GM12878 (cell line): ENCODE measurements around the gene SBNO1. TPM values are rescaled to one million over a fixed set of nuclear protein-coding genes. Genes with fewer than 3 reads are reported as not detected.

Source experiments
- ATAC-seq: fragments of 200-7000 bp; cut with Tn5 transposase; 3 replicates; pipeline ENCODE4 v1.9.1; 2020; ENCODE audit warnings: mild to moderate bottlenecking, moderate library complexity
- BruUV-seq: library from RNA; stranded (reverse); fragments of 400-500 nt; replicated peaks from 2 replicates; lab custom pipeline; 2021; lab: Mats Ljungman, UMichigan
- CTCF ChIA-PET: fragments of 300-600 bp; sonication (Branson Sonifier 250); formaldehyde crosslinking; extraction: SDS; loops from one replicate; lab custom pipeline; 2021; ENCODE audit warnings: inconsistent platforms; lab: Yijun Ruan, JAX
- POLR2A ChIA-PET: fragments of 350-600 bp; formaldehyde crosslinking; extraction: SDS; loops from one replicate; lab custom pipeline; 2021; ENCODE audit warnings: inconsistent platforms; lab: Charles Lee
- RAD21 ChIA-PET: fragments of 300-600 bp; sonication (Branson Sonifier 250); formaldehyde crosslinking; loops from one replicate; lab custom pipeline; 2023; ENCODE audit warnings: antibody characterized with exemption; ENCODE audit not compliant: unreplicated experiment; lab: Charles Lee
- SMC1A ChIA-PET: fragments of 300-600 bp; sonication (Branson Sonifier 250); formaldehyde crosslinking; loops from one replicate; lab custom pipeline; 2023; ENCODE audit not compliant: unreplicated experiment, uncharacterized antibody; lab: Charles Lee
- DNase-seq: peaks from one replicate; pipeline ENCODE4 v3.0.0-alpha.2; 2011; ENCODE audit warnings: low read depth, low spot score
- FAIRE-seq: peaks from 3 replicates; lab custom pipeline; 2011; peaks lifted over from hg19 to GRCh38; lab: Jason Lieb, UNC
- H2AFZ ChIP-seq: 2 replicates; pipeline ENCODE4 v1.6.0; 2011; ENCODE audit warnings: low read depth, low read length, control low read depth; ENCODE audit not compliant: control insufficient read depth
- H3K27ac ChIP-seq: 2 replicates; pipeline ENCODE4 v1.5.1; 2011; ENCODE audit warnings: control low read depth; ENCODE audit not compliant: control insufficient read depth, insufficient read depth
- H3K27me3 ChIP-seq, 2 experiments: replicated peaks in 1 of 2; 2 replicates each; pipeline versions ENCODE4 v1.6.0 to v1.6.1; 2011; ENCODE audit warnings: low read length in 1 of 2; ENCODE audit not compliant: control insufficient read depth in 2 of 2, insufficient read depth in 2 of 2
- H3K36me3 ChIP-seq, 2 experiments: 2 replicates each; pipeline ENCODE4 v1.5.1; 2011; ENCODE audit warnings: low read length in 1 of 2; ENCODE audit not compliant: control insufficient read depth in 2 of 2, insufficient read depth in 2 of 2
- H3K4me1 ChIP-seq: 2 replicates; pipeline ENCODE4 v1.6.1; 2011; ENCODE audit warnings: mild to moderate bottlenecking, low read length, moderate library complexity, mixed read lengths; ENCODE audit not compliant: control insufficient read depth, insufficient read depth
- H3K4me2 ChIP-seq: 2 replicates; pipeline ENCODE4 v1.6.0; 2011; ENCODE audit warnings: control low read depth; ENCODE audit not compliant: control insufficient read depth, insufficient read depth
- H3K4me3 ChIP-seq: fragments of 200-600 bp; sonication (generic); 2 replicates; pipeline ENCODE4 v1.5.1; 2016
- H3K79me2 ChIP-seq: 2 replicates; pipeline ENCODE4 v1.6.0; 2011; ENCODE audit warnings: low read length; ENCODE audit not compliant: control insufficient read depth, insufficient read depth
- H3K9ac ChIP-seq: 2 replicates; pipeline ENCODE4 v1.8.0; 2011; ENCODE audit warnings: low read length, control low read depth, mixed read lengths; ENCODE audit not compliant: control insufficient read depth, insufficient read depth
- H3K9me3 ChIP-seq: replicated peaks from 3 replicates; pipeline ENCODE4 v1.5.1; 2011; ENCODE audit warnings: mild to moderate bottlenecking, low read length; ENCODE audit not compliant: control insufficient read depth, insufficient read depth
- H4K20me1 ChIP-seq: 2 replicates; pipeline ENCODE4 v1.6.0; 2011; ENCODE audit not compliant: control insufficient read depth, insufficient read depth
- ATF7 ChIP-seq: fragments of 450-650 bp; IDR thresholded peaks from 2 replicates; pipeline ENCODE4 v1.6.1; 2016; ENCODE audit warnings: low read depth, mild to moderate bottlenecking
- BMI1 ChIP-seq: fragments of 450-650 bp; IDR thresholded peaks from 2 replicates; pipeline ENCODE4 v1.6.1; 2016; ENCODE audit warnings: mild to moderate bottlenecking, moderate library complexity, borderline replicate concordance
- ESRRA ChIP-seq: IDR thresholded peaks from 2 replicates; pipeline ENCODE4 v1.6.1; 2012; ENCODE audit warnings: mild to moderate bottlenecking, low read length, improper control_type of control experiment
- FOXM1 ChIP-seq: IDR thresholded peaks from 2 replicates; pipeline ENCODE4 v1.6.1; 2012; ENCODE audit warnings: low read depth, mild to moderate bottlenecking, inconsistent platforms, low read length, moderate library complexity
- GABPA ChIP-seq: IDR thresholded peaks from 2 replicates; pipeline ENCODE4 v1.6.1; 2014; ENCODE audit warnings: antibody characterized with exemption, low read depth, mild to moderate bottlenecking, inconsistent platforms
- IRF3 ChIP-seq: fragments of 450-650 bp; IDR thresholded peaks from 2 replicates; pipeline ENCODE4 v1.6.1; 2014; ENCODE audit warnings: mild to moderate bottlenecking
- RAD51 ChIP-seq: fragments of 450-650 bp; IDR thresholded peaks from 2 replicates; pipeline ENCODE4 v1.6.1; 2016; ENCODE audit warnings: moderate library complexity, mild to moderate bottlenecking, inconsistent platforms
- RUNX3 ChIP-seq: IDR thresholded peaks from 2 replicates; pipeline ENCODE4 v1.6.1; 2012; ENCODE audit warnings: low read length, inconsistent platforms
- TCF3 ChIP-seq: IDR thresholded peaks from 2 replicates; pipeline ENCODE4 v1.6.1; 2012; ENCODE audit warnings: low read depth, mild to moderate bottlenecking, low read length, borderline replicate concordance; ENCODE audit not compliant: insufficient read depth
- WGBS: methylation state at CpG from one replicate; pipeline ENCODE4 v1.1.6; 2016; ENCODE audit warnings: low lambda C conversion rate; ENCODE audit not compliant: insufficient replicate concordance, insufficient coverage; ENCODE audit errors: missing lambda C conversion rate; 5-methylcytosine and 5-hydroxymethylcytosine counted together
- in situ Hi-C: fragments of 300-500 bp; cut with MboI; formaldehyde crosslinking; loops from 9 replicates; pipeline ENCODE4 v1.14.3; 2018; ENCODE audit warnings: mixed read lengths
- intact Hi-C: fragments of 100-400 bp; cut with micrococcal nuclease; formaldehyde crosslinking; loops from one replicate; pipeline ENCODE4 v1.14.2; 2022; ENCODE audit not compliant: unreplicated experiment
- polyA plus RNA-seq, 11 experiments: library from polyadenylated mRNA; depleted of rRNA in 4 of 11; unstranded in 6 of 11; stranded (reverse) in 5 of 11; fragments of >200 nt; fragmentation: Nextera tagmentation in 4 of 11; fragmentation: Illumina TruSeq in 1 of 11; extraction: Ambion mirVana in 4 of 11; extraction: Trizol in 1 of 11; gene quantifications; 1 replicate in 1 of 11; 2 replicates in 10 of 11; pipeline versions ENCODE4 v1.2.1 to v1.2.3, GENCODE V29; 2011 to 2016; ENCODE audit warnings: inconsistent platforms in 2 of 11, missing spikeins in 2 of 11, low read depth in 1 of 11
- total RNA-seq, 4 experiments: library from RNA; depleted of rRNA in 3 of 4; stranded (reverse); fragments of >200 nt in 3 of 4; fragmentation: Illumina TruSeq in 1 of 4; extraction: Trizol in 1 of 4; gene quantifications; 2 replicates each; pipeline versions ENCODE4 v1.2.1 to v1.2.3, GENCODE V29; 2013 to 2021
- TF ChIP-seq, protein P1 (sequence below): IDR thresholded peaks from 2 replicates; pipeline ENCODE4 v1.6.1; 2011; ENCODE audit warnings: mild to moderate bottlenecking, low read depth, low read length, moderate library complexity; ENCODE audit not compliant: insufficient replicate concordance

SBNO1 gene
- total and polyA plus RNA-seq, 10 of the 15 experiments (the other 5 are each of a cell fraction or from before 2014, with no cell fraction given): 7.5 to 39.7 (median 20.9) TPM

DNA sequence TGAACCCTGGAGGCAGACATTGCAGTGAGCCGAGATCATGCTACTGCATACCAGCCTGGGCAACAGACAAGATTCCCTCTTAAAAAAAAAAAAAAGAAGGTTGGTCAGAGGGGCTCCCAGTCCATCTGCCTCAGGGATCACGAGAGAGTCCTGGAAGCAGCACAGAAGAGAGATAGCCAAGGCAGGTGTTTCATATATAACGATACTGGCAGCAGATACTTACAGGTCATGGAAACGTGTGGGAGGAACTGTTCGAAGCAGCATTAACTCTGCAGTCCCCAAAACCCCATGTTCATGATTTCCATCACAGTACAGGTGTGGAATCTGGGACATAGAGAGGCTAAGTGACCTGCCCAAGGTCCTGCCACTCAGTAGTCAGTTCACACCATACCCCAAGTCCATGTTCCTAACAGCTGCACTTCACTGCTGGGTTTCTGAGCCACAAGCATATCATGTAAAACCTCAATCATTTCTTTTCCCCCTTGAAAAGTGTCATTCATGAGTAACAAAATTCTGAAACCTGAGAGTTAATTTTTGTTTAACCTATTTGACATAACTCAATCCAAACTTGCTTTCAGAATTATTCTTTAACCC is 109.7 kb downstream of the SBNO1 start:
- H3K4me2 ChIP-seq: no peak overlapping the region
- in situ Hi-C loops: no loop called here
- no peak overlapping the region for H3K4me3 ChIP-seq
- FAIRE-seq: no peak
- no peak for ATAC-seq
- H3K4me1 ChIP-seq: no peaks in the 10 kb centered on the region
- SMC1A ChIA-PET: no interaction called here
- H2AFZ ChIP-seq: no peak overlapping the region
- peaks cover 11 to 20% of the 10 kb centered on the region in 2 experiments for H3K36me3 ChIP-seq
- H3K79me2 ChIP-seq: peaks cover 3% of the 10 kb centered on the region
- RAD21 ChIA-PET: no interaction called here
- H3K27me3 ChIP-seq: no peaks in the 10 kb centered on the region
- no peak for TF ChIP-seq ESRRA
- no peak for TF ChIP-seq RUNX3
- no peak for TF ChIP-seq TCF3
- TF ChIP-seq BMI1: no peak
- POLR2A ChIA-PET: interaction anchor here (0.6 kb wide), 1 partner anchor 15 kb away, joined by 4 read pairs; no protein-coding TSS in a partner anchor
- no TSS peak for BruUV-seq
- 98% methylated on average over 5 of the region's 5 CpGs for WGBS
- H4K20me1 ChIP-seq: no peaks in the 10 kb centered on the region; the same call in 1 of the 2 replicates
- no peak overlapping the region for H3K27ac ChIP-seq
- H3K9me3 ChIP-seq: no peaks in the 10 kb centered on the region
- no peak for DNase-seq
- H3K9ac ChIP-seq: no peak overlapping the region
- CTCF ChIA-PET: no interaction called here
- intact Hi-C loops: no loop called here

- H3K4me1 ChIP-seq: no peaks in the 10 kb centered on the region
- peaks cover 5% of the 10 kb centered on the region for H3K79me2 ChIP-seq
- no peak for FAIRE-seq
- no peaks in the 10 kb centered on the region for H3K9me3 ChIP-seq
- no peak for DNase-seq
- ChIA-PET POLR2A (no interaction called here), SMC1A (no interaction called here)
- H4K20me1 ChIP-seq: no peaks in the 10 kb centered on the region; the same call in 1 of the 2 replicates
- H2AFZ ChIP-seq: no peak overlapping the region
- H3K4me3 ChIP-seq: no peak overlapping the region
- no peak overlapping the region for H3K4me2 ChIP-seq
- TF ChIP-seq ATF7 (no peak), RAD51 (no peak), FOXM1 (no peak), GABPA (no peak), IRF3 (no peak)
- TF ChIP-seq, protein P1, sequence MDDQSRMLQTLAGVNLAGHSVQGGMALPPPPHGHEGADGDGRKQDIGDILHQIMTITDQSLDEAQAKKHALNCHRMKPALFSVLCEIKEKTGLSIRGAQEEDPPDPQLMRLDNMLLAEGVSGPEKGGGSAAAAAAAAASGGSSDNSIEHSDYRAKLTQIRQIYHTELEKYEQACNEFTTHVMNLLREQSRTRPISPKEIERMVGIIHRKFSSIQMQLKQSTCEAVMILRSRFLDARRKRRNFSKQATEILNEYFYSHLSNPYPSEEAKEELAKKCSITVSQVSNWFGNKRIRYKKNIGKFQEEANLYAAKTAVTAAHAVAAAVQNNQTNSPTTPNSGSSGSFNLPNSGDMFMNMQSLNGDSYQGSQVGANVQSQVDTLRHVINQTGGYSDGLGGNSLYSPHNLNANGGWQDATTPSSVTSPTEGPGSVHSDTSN: no peak
- TF ChIP-seq, all 136 proteins: peak for 0
- in situ Hi-C loops (no loop called here), intact Hi-C loops (no loop called here)
- CTCF ChIA-PET: interaction anchor here (0.7 to 1.1 kb wide), 2 partner anchors 210 to 329 kb away, joined by 3 read pairs; no protein-coding TSS in a partner anchor
- Histone ChIP-seq H3K27ac (no peak overlapping the region), H3K27me3 (no peaks in the 10 kb centered on the region), H3K9ac (no peak overlapping the region), H3K36me3 (peaks cover 11 to 17% of the 10 kb centered on the region in 2 experiments)
- RAD21 ChIA-PET: no interaction called here
- 96% methylated on average over 23 of the region's 24 CpGs for WGBS
- no TSS peak for BruUV-seq
- ATAC-seq: no peak
Observed at GRCh38 chr12:123253641-123254459, 110.8 kb downstream of the SBNO1 start.
